SW480 (cell line): ENCODE results near the gene TMEM208.
A peak's percentile ranks its signal among the peaks of the same experiment; 100 is the strongest.

ENCODE experiments used
- DNase-seq: peaks from one replicate; pipeline ENCODE4 v3.0.0-alpha.2; 2016; ENCODE audit warnings: low spot score

Gene TMEM208

DNA sequence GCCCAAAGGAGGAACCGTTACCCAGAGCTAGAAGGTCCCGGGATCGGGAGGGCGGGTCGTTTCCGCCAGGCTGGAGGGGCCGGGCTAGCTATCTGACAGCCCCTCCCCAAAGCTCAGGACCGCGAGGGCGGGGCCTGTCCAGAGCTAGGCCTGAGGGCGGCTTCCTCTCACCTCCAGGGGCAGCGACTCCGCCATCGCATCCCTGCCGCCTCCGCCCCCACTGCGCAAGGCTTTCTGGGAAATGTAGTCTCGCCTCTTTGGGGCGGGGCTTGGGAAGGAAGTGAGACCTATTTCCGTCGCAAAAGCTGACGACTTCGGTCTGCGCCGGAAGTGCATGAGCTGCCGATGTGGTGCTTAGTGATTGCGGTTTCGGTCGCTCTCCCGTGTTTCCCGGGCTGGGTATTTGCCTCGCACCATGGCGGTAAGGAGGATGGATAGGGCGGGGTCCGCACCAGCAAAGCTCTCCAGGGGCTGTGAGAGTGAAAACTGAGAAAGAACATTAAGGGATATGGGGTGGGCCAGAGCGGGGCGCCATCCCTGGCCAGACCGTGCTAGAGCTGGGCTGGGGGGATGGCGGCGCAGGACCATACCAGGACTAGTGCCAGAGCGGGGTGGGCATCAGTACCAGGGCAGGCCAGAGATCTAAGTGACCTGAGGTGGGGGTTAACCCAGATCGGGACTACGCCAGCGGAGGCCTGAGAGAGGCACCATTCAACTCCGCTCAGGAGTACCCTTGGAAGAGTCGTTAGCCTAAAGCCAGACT lies at the start of gene TMEM208:
Gene TMEM208 (plus strand): TSS at position 327 of the 763 bp plus-strand sequence. CDS start 89 bp downstream, at position 416.
- peak; percentile 94 for DNase-seq

DNA sequence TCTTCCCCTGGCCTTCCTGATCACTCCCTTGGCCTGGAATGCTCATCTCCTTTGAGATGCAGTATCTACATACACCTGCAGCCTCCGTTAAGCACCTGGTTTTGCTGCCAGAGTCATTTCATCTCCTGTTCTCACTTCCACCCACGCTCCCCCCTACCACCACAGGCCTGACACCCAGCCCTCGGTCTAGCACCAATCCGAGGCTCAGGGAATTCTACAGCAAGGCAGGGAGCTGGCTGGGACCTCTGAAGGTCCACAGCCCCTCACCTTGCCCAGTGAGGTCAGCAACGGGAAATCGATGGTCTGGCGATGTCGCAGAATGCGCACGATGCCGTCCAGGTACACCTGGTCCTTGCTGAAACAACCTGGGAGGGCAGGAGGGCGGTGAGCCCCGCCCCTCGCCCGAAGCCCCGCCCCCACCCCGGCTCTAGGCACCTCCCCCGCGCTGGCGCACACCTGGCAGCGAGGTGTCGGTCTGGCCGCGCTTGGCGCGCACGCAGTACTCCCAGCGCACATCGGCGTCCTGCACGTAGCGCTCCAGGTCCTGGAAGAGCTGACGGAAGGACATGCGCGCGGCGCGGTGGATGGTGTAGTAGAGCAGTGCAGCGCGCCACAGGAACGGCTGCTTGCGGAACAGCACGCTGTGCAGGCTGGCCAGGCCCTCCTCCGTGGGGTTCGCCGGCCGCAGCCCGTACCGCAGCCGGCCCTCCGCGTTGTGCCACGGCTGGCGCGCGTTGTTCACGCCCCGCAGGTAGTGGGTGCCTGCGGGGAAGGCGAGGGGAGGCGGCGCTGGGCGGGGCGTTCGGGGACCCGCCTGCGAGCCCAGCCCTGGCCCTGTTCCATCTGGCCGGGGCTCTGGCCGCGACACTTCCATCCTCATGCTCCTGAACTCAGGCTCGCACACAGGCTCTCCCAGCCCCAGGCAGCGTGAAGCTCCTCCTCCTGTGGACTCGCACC lies 48.9 kb upstream of the TMEM208 start:
- DNase-seq: peak; percentile 94

- no peak for DNase-seq
These were observed 47.4 kb upstream of the TMEM208 start for GRCh38 chr16:67179421-67180080.

- DNase-seq: no peak
These were observed 46.8 kb upstream of the TMEM208 start for GRCh38 chr16:67180166-67180565.

DNA sequence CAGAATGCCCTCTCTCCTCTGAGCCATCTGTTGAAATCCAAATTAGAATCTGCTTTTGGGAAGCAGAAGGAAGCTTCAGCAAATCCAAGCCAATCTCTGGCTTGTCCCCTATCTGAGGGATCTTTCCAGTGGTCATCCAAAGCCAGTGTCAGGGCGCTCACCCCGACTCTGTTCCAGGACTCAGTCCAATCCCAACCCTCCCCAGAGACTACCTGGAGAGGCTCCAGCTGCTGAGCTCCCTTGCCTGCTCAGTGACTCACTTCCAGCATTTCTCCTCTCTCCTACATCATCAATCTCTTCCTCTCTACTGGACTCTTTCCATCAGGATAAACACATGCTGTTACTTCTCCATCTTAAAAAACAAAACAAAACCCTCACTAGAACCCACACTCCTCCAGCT lies 45.6 kb upstream of the TMEM208 start:
- no peak for DNase-seq

- DNase-seq: no peak
These were observed 44.6 kb upstream of the TMEM208 start for GRCh38 chr16:67182288-67182687.

GRCh38 chr16:67183284-67183626 lies 43.7 kb upstream of the TMEM208 start:
- DNase-seq: no peak

- DNase-seq: peak; percentile 99
These were observed 43.1 kb upstream of the TMEM208 start, which contains the start of gene MATCAP1 for GRCh38 chr16:67183627-67184452. TSS of gene MATCAP1 (minus strand) at chr16:67183963. CDS start at chr16:67180610, 3,353 bp downstream.

DNA sequence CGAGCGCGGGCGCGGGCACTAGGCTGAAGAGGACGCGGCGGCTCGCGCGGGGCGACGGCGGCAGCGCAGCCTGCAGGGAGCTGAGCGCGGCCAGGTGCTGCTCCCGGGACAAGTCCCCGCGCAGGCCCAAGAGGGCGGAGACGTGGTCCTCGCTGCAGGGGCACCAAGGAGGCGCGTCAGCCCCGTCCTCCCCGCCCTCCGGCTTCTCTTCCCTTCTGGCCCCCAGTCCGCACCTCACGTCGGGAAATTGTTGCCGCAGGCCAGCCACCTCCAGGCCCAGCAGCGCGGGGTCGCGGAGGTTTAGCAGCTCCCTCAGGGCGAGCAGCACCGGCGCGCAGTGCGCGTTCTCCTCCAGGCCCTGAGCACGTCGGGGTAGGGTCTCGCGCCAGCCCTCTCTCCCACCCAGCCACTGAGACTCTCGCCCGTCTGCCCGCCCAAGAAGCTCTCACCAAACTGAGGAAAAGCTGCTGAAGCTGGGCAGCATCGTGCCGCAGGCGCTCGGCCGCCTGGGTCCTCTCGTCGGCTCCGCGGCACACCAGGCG lies 42.4 kb upstream of the TMEM208 start:
- no peak for DNase-seq

GRCh38 chr16:67184995-67185650 lies 41.8 kb upstream of the TMEM208 start:
- DNase-seq: peak; percentile 71

DNA sequence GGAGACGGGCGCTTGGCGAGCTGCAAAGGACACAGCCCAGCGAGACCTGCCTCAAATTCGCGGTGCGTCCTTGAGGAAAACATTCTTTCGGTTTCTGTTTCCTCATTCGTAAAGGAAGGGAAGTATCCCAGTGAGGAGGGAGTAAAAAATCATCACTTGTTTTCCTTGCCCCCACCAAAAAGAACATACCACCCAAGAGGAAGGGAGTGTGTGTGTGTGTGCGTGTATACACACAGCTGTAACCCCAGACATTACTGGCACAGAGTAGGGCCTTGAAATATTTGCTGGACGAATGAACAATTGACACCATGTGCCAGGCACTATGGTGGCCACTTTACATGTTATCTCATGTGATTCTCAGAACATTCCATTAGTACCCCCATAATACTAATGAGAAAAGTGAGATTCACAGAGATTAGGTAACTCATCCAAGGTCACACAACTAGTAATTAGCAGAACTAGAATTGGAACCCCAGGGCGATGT lies 41.2 kb upstream of the TMEM208 start:
- DNase-seq: no peak

DNA sequence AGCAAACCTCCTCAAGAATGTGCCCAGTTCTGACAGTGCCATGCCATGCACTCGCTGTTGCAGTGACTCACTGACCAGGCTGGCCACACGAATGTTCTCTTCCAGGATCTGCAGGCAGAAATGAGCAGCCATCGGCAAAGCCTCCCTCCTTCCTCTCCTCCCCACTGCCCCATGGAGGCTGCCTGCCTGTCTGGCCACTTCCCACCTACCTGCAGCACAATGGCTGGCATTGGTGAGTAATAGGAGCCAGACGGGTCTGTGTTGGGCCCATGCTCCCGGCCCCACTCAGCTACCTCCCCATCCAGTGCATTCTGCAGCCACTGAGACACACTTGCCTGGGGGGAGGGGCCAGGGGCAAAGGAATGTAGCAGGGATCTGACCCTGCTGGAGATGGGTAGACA lies 40.4 kb upstream of the TMEM208 start:
- DNase-seq: no peak

DNA sequence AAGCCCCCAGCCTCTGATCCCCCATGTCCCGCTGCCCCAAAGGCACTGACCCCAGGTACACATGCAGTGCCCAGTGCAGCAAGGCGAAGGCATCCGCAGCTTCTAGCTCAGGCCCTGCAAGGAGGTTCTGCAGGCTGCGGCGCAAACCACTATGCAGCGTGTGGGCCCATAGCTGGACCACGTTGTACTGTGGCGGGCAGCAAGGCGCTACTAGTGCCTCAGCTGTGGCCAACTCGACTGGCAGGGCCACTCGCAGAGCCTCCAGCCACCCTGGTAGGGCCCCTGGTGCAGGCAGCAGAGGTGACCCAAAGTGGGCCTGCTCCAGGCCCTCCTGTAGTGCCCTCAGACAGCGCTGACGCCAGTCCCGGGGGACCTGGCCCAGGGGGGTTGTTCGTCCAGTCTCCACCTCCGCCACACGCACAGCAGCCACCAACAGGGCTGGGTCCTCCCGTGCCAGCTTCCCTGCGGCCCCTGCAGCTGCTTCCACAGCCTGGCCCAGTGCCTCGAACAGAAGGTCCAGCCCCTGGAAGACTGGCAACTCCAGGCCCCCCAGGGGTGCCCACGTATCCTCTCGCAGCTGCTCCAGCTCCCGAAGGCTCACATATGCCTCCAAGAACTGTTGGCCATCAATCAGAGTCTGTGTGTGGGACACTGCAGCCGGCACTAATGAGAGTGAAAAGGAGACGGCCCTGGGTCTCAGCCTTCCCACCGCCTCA lies 39.6 kb upstream of the TMEM208 start:
- DNase-seq: no peak

- DNase-seq: no peak
These were observed 38.6 kb upstream of the TMEM208 start for GRCh38 chr16:67188323-67188722.

GRCh38 chr16:67188798-67189197 lies 38.1 kb upstream of the TMEM208 start:
- DNase-seq: no peak

- DNase-seq: no peak
These were observed 36.9 kb upstream of the TMEM208 start, which contains the start of gene EXOC3L1 for GRCh38 chr16:67190041-67190440. TSS of gene EXOC3L1 (minus strand) at chr16:67190136. CDS start at chr16:67189676, 460 bp downstream.

DNA sequence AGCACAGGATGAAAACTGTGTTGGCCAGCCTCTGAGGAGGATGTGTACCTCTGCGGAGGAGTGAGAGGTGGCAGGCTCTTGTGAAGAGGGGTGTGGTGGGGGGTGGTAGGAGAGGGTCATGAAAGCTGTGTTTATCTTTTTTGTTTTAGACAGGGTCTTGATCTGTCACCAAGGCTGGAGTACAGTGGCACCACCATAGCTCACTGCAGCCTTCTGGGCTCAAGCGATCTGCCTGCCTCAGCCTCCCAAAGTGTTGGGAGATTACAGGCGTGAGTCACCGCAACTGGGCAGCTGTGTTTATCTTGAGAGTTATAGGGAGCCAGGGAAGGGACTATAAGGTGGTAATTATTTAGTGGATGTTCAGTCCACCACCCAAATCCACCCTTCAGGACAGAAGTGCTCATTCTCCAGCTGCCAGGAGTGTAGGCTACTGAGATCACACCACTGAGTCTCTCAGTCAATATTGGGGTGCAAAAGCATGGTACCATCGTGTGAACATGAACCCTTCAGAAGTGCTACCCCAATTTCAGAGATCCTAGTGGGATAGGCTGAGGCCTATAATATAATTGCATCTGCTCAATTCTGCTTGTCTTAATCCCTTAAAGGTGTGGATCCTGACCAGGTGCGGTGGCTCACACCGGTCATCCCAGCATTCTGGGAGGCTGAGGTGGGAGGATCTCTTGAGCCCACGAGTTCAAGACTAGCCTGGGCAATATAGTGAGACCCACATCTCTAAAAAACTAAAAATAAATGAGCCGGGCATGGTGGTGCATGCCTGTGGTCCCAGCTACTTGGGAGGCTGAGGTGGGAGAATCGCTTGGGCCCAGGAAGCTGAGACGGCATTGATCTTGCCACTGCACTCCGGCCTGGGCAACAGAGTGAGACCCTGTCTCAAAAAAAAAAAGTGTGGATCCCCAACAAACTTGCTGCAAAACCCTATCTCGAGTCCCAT lies 36.2 kb upstream of the TMEM208 start:
- DNase-seq: no peak

DNA sequence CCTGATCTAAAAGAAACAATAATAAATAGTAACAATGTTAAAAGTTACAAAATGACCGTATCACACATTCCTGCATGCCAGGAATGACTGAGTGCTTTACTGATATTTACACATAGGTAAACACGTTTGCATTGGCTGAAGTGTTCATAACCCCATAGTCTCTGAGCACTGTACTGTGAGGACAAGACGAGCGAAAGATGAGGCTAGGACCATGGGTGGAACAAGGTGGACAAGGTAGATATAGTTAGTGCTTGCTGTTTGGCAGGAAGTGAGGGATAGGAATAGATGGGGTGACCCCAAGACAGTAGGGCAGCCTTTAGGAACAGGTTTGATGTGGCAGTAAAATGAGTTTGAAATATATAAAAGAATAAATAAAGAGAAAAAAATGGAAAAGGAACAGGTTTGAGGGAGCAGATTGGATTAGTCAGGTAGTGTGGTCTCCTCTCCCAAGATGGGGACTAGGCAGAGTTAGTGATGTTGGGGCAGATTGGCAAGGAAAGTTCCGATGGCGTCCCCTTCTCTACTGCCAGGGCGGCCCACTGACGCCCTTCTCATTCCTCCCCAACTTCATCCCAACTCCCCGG lies 35.4 kb upstream of the TMEM208 start:
- DNase-seq: no peak
